Right cardiac atrium (tissue), 5 donors: Measurements from ENCODE around the gene CAMK4. TPM values are rescaled to one million over a fixed set of nuclear protein-coding genes. Genes with fewer than 3 reads are reported as not detected.
"Not testable (repeated sequence)": the region's sequence is repeated elsewhere in the genome, so short reads cannot be mapped to it uniquely, and the experiment has no call there.

Experiments
- ATAC-seq, 2 donors: fragments of 200-7000 bp; cut with Tn5 transposase; one replicate each; pipeline versions ENCODE4 v1.8.0 to v1.9.1; 2020; ENCODE audit warnings: moderate library complexity in 2 of 2, mild to moderate bottlenecking in 1 of 2
- DNase-seq, 3 donors: peaks; one replicate each; pipeline ENCODE4 v3.0.0-alpha.2; 2020
- H3K27ac ChIP-seq: one replicate; pipeline ENCODE4 v1.5.1; 2013; ENCODE audit warnings: mild to moderate bottlenecking, low read length, control low read depth, moderate library complexity
- H3K27me3 ChIP-seq: one replicate; pipeline ENCODE4 v1.6.1; 2013; ENCODE audit not compliant: control insufficient read depth, insufficient read depth
- H3K4me1 ChIP-seq: one replicate; pipeline ENCODE4 v1.6.1; 2013; ENCODE audit warnings: low read length; ENCODE audit not compliant: control insufficient read depth, insufficient read depth
- H3K4me3 ChIP-seq: one replicate; pipeline ENCODE4 v1.5.1; 2013; ENCODE audit warnings: low read length, control low read depth
- H3K9me3 ChIP-seq: one replicate; pipeline ENCODE4 v1.6.1; 2013; ENCODE audit warnings: low read length; ENCODE audit not compliant: control insufficient read depth
- WGBS: extraction: QIAGEN DNeasy Blood & Tissue Kit; methylation state at CpG from one replicate; pipeline ENCODE4 v1.1.7; 2013; 5-methylcytosine and 5-hydroxymethylcytosine counted together
- intact Hi-C, 4 donors: fragments of 100-400 bp; cut with DNase I; formaldehyde crosslinking; loops; one replicate each; pipeline versions ENCODE4 v1.11.0 to v1.14.0; 2022 to 2023
- polyA plus RNA-seq: library from polyadenylated mRNA; stranded (reverse); fragments of 200-250 nt; gene quantifications from one replicate; pipeline ENCODE4 v1.2.3, GENCODE V29; 2013
- total RNA-seq, 4 donors: library from RNA; stranded (reverse); fragmentation: NEBNext Ultra II Directional; extraction: Animal tissue kit (Norgen Biotek cat#: 25700); gene quantifications; one replicate each; pipeline ENCODE4 v1.2.1, GENCODE V29; 2021
- donor health status: healthy with polysubstance abuse.
- donor health status: DM: no; HTN: yes; CAD: no.
- donor health status: DM: no; HTN: no; CAD: no.
- donor health status: DM: no; HTN: yes; CAD: no; lungs with severe emphysema.
- donor health status: DM: yes; HTN: yes; CAD: no.

CAMK4 gene
- total and polyA plus RNA-seq, 5 donors: 0.25 to 0.66 (median 0.60) TPM; not detected in 1

GRCh38 chr5:111294551-111294950, 70.4 kb downstream of the CAMK4 start:
- H3K27ac ChIP-seq: no peak overlapping the region
- H3K4me1 ChIP-seq: no peaks in the 10 kb centered on the region
- H3K9me3 ChIP-seq: no peaks in the 10 kb centered on the region
- no peak overlapping the region for H3K4me3 ChIP-seq
- H3K27me3 ChIP-seq: no peaks in the 10 kb centered on the region
- DNase-seq: no peak
- ATAC-seq: no peak
- intact Hi-C loops: no loop called here

GRCh38 chr5:111295649-111296048, 71.5 kb downstream of the CAMK4 start:
- no peak for DNase-seq
- Histone ChIP-seq H3K4me1 (no peaks in the 10 kb centered on the region), H3K4me3 (no peak overlapping the region), H3K9me3 (no peaks in the 10 kb centered on the region), H3K27me3 (no peaks in the 10 kb centered on the region), H3K27ac (no peak overlapping the region)
- ATAC-seq: no peak
- 81% methylated on average over 3 of the region's 3 CpGs for WGBS
- intact Hi-C loops: no loop called here

GRCh38 chr5:111296570-111296969, 72.4 kb downstream of the CAMK4 start:
- Histone ChIP-seq H3K9me3 (no peaks in the 10 kb centered on the region), H3K4me3 (no peak overlapping the region), H3K27me3 (no peaks in the 10 kb centered on the region), H3K4me1 (no peaks in the 10 kb centered on the region), H3K27ac (no peak overlapping the region)
- DNase-seq (no peak), ATAC-seq (no peak)
- WGBS: 66% methylated on average over 3 of the region's 3 CpGs
- intact Hi-C loops: no loop called here

- no peak for ATAC-seq
- no peak overlapping the region for H3K27ac ChIP-seq
- no peaks in the 10 kb centered on the region for H3K9me3 ChIP-seq
- WGBS: 88% methylated on average over 7 of the region's 7 CpGs
- H3K4me1 ChIP-seq: no peaks in the 10 kb centered on the region
- no peaks in the 10 kb centered on the region for H3K27me3 ChIP-seq
- no peak for DNase-seq
- H3K4me3 ChIP-seq: no peak overlapping the region
- intact Hi-C loops: no loop called here
Observed at GRCh38 chr5:111299067-111299481, 74.9 kb downstream of the CAMK4 start.

GRCh38 chr5:111299831-111300432, 75.7 kb downstream of the CAMK4 start:
- intact Hi-C loops: no loop called here
- DNase-seq (no peak), ATAC-seq (no peak)
- WGBS: 56% methylated on average over 3 of the region's 3 CpGs
- Histone ChIP-seq H3K27ac (no peak overlapping the region), H3K4me3 (no peak overlapping the region), H3K9me3 (no peaks in the 10 kb centered on the region), H3K4me1 (no peaks in the 10 kb centered on the region), H3K27me3 (no peaks in the 10 kb centered on the region)

- Histone ChIP-seq H3K27ac (no peak overlapping the region), H3K9me3 (no peaks in the 10 kb centered on the region), H3K27me3 (no peaks in the 10 kb centered on the region), H3K4me3 (no peak overlapping the region), H3K4me1 (no peaks in the 10 kb centered on the region)
- intact Hi-C loops: no loop called here
- no peak for DNase-seq
- no peak for ATAC-seq
- 70% methylated on average over 1 of the region's 1 CpG for WGBS
Observed at GRCh38 chr5:111301264-111301663, 77.1 kb downstream of the CAMK4 start.

- DNase-seq, H3K9me3 ChIP-seq, H3K27ac ChIP-seq, intact Hi-C loops, H3K27me3 ChIP-seq, ATAC-seq, H3K4me1 ChIP-seq, H3K4me3 ChIP-seq: not testable (repeated sequence)
- WGBS: 93% methylated on average over 14 of the region's 15 CpGs
Observed at GRCh38 chr5:111302043-111302442, 77.9 kb downstream of the CAMK4 start.

- WGBS: 64% methylated on average over 4 of the region's 4 CpGs
- Histone ChIP-seq H3K27me3 (no peaks in the 10 kb centered on the region), H3K9me3 (no peaks in the 10 kb centered on the region), H3K4me3 (no peak overlapping the region), H3K4me1 (no peaks in the 10 kb centered on the region), H3K27ac (no peak overlapping the region)
- ATAC-seq (no peak), DNase-seq (no peak)
- intact Hi-C loops: no loop called here
Observed at GRCh38 chr5:111308951-111309350, 84.8 kb downstream of the CAMK4 start.

GRCh38 chr5:111309384-111309783, 85.2 kb downstream of the CAMK4 start:
- Histone ChIP-seq H3K9me3 (no peaks in the 10 kb centered on the region), H3K4me1 (no peaks in the 10 kb centered on the region), H3K27me3 (no peaks in the 10 kb centered on the region), H3K4me3 (no peak overlapping the region), H3K27ac (no peak overlapping the region)
- intact Hi-C loops: no loop called here
- DNase-seq: no peak
- ATAC-seq: no peak
- WGBS: 93% methylated on average over 2 of the region's 2 CpGs

GRCh38 chr5:111310711-111311620, 86.8 kb downstream of the CAMK4 start:
- 78% methylated on average over 6 of the region's 6 CpGs for WGBS
- ATAC-seq (no peak), DNase-seq (no peak)
- Histone ChIP-seq H3K4me3 (no peak overlapping the region), H3K27me3 (no peaks in the 10 kb centered on the region), H3K9me3 (no peaks in the 10 kb centered on the region), H3K27ac (no peak overlapping the region), H3K4me1 (no peaks in the 10 kb centered on the region)
- intact Hi-C loops: no loop called here

GRCh38 chr5:111311666-111312065, 87.5 kb downstream of the CAMK4 start:
- Histone ChIP-seq H3K27me3 (no peaks in the 10 kb centered on the region), H3K4me3 (no peak overlapping the region), H3K4me1 (no peaks in the 10 kb centered on the region), H3K27ac (no peak overlapping the region), H3K9me3 (no peaks in the 10 kb centered on the region)
- 44% methylated on average over 1 of the region's 1 CpG for WGBS
- ATAC-seq: no peak
- no peak for DNase-seq
- intact Hi-C loops: no loop called here
